CD4-positive, CD25-positive, alpha-beta regulatory T cell (primary cell): ENCODE data around the gene SPRY4. TPM values are rescaled to one million over a fixed set of nuclear protein-coding genes. Genes with fewer than 3 reads are reported as not detected.
A peak's percentile ranks its signal among the peaks of the same experiment; 100 is the strongest.

Experiments used
- ATAC-seq, 2 donors: fragments of 150-1000 bp; cut with Tn5 transposase; one replicate each; pipeline ENCODE4 v1.10.0; 2021; ENCODE audit warnings: low read depth in 2 of 2, moderate number of reproducible peaks in 2 of 2, moderate library complexity in 1 of 2
- DNase-seq, 3 donors: peaks; one replicate each; pipeline versions ENCODE4 v3.0.0 to v3.0.0-alpha.2; 2012 to 2022; ENCODE audit warnings: mixed read lengths in 1 of 3
- H3K27ac ChIP-seq: one replicate; pipeline ENCODE4 v1.7.0; 2013; ENCODE audit warnings: mild to moderate bottlenecking, low read length; ENCODE audit not compliant: insufficient read depth, poor library complexity, severe bottlenecking
- H3K27me3 ChIP-seq: one replicate; pipeline ENCODE4 v1.7.0; 2013; ENCODE audit warnings: low read length; ENCODE audit not compliant: control insufficient read depth, insufficient read depth
- H3K36me3 ChIP-seq: one replicate; pipeline ENCODE4 v1.7.0; 2013; ENCODE audit warnings: mild to moderate bottlenecking, low read length, moderate library complexity; ENCODE audit not compliant: control insufficient read depth, insufficient read depth
- H3K4me1 ChIP-seq: 2 replicates; pipeline ENCODE4 v1.7.0; 2013; ENCODE audit warnings: mild to moderate bottlenecking, low read length; ENCODE audit not compliant: insufficient read depth, control insufficient read depth, poor library complexity, severe bottlenecking
- H3K4me3 ChIP-seq: one replicate; pipeline ENCODE4 v1.7.0; 2013; ENCODE audit warnings: low read depth, mild to moderate bottlenecking, low read length, moderate library complexity
- H3K9me3 ChIP-seq, 2 experiments: 1 replicate in 1 of 2; 2 replicates in 1 of 2; pipeline ENCODE4 v1.7.0; 2013; ENCODE audit warnings: low read length in 2 of 2, mild to moderate bottlenecking in 1 of 2, moderate library complexity in 1 of 2; ENCODE audit not compliant: control insufficient read depth in 2 of 2
- H3K27ac Mint-ChIP-seq, 3 donors: one replicate each; pipeline ENCODE4 v1.8.0; 2020 to 2022; ENCODE audit warnings: mild to moderate bottlenecking in 3 of 3, mixed read lengths in 3 of 3, moderate library complexity in 2 of 3
- H3K27me3 Mint-ChIP-seq: one replicate; pipeline ENCODE4 v1.8.0; 2022; ENCODE audit warnings: mild to moderate bottlenecking, mixed read lengths
- H3K36me3 Mint-ChIP-seq: one replicate; pipeline ENCODE4 v1.8.0; 2020; ENCODE audit warnings: mixed read lengths
- H3K4me1 Mint-ChIP-seq, 4 donors: one replicate each; pipeline ENCODE4 v1.8.0; 2020 to 2022; ENCODE audit warnings: mixed read lengths in 4 of 4, mild to moderate bottlenecking in 1 of 4
- H3K4me3 Mint-ChIP-seq, 4 donors: one replicate each; pipeline ENCODE4 v1.8.0; 2020 to 2022; ENCODE audit warnings: mild to moderate bottlenecking in 4 of 4, mixed read lengths in 4 of 4, moderate library complexity in 3 of 4
- H3K9me3 Mint-ChIP-seq, 7 donors: one replicate each; pipeline ENCODE4 v1.8.0; 2020 to 2022; ENCODE audit warnings: mixed read lengths in 7 of 7, mild to moderate bottlenecking in 3 of 7, moderate library complexity in 2 of 7
- polyA plus RNA-seq, 4 donors: library from polyadenylated mRNA; unstranded; fragments of 300-500 nt; fragmentation: Illumina TruSeq; gene quantifications; one replicate each; pipeline ENCODE4 v1.2.3, GENCODE V29; 2021
- total RNA-seq: library from RNA; stranded (reverse); gene quantifications from one replicate; pipeline ENCODE4 v1.2.3, GENCODE V29; 2022

Gene SPRY4
- total and polyA plus RNA-seq, 5 donors from 2014 or later = 0.52 TPM; not detected in 4

DNA sequence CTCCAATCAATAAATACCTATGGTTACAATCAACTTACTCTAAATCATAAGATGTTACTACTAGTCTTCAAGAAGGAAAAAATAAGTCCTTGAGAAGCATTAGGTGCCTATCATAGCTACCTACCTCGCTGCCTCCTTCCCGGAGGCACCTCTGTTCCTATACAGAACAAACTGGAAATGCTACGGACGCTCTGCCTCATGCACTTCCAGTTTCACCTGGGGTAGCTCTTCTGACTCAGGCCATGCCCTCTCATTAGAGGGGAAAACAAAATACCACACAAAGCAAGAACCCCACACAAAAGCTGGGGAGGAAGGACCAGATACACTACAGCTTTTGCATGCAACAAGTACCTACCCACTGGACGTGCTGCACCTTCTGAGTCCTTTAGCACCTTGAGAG is 12.4 kb downstream of the SPRY4 start:
- Mint-ChIP-seq H3K4me1 (peaks cover 0 to 16% (median 5%) of the 10 kb centered on the region in 4 donors), H3K27me3 (peaks cover 13% of the 10 kb centered on the region), H3K9me3 (no peaks in the 10 kb centered on the region), H3K4me3 (no peak overlapping the region), H3K36me3 (no peaks in the 10 kb centered on the region), H3K27ac (no peak overlapping the region)
- Histone ChIP-seq H3K4me3 (no peak overlapping the region), H3K27me3 (no peaks in the 10 kb centered on the region), H3K4me1 (peaks cover 7% of the 10 kb centered on the region), H3K27ac (no peak overlapping the region), H3K36me3 (no peaks in the 10 kb centered on the region), H3K9me3 (no peaks in the 10 kb centered on the region)
- ATAC-seq (no peak), DNase-seq (no peak)

DNA sequence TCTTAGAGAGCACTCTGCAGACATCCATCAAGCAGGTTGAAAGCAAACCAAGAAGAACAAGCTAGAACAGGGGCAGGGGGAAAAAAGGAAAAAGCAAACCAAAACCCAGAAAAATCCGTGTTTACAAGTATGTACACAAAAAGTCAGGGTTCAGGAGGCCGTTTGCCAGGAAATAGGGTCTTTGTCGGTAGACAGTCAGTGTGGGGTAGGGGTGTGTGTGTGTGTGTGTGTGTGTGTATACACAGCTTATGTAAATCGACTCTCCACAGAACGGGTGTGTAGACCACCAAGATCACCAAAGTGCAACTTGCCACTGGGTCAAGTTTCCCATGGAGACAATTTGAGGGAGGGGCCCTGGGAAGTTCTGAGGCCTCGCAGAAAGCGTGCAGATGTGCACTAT is 13.1 kb downstream of the SPRY4 start:
- no peak overlapping the region for H3K4me3 ChIP-seq
- H3K36me3 ChIP-seq = no peaks in the 10 kb centered on the region
- peaks cover 0 to 13% (median 6%) of the 10 kb centered on the region in 4 donors for H3K4me1 Mint-ChIP-seq
- H3K4me1 ChIP-seq = peaks cover 7% of the 10 kb centered on the region
- H3K27ac Mint-ChIP-seq = no peak overlapping the region
- no peaks in the 10 kb centered on the region for H3K9me3 ChIP-seq
- DNase-seq = no peak
- no peak overlapping the region for H3K27ac ChIP-seq
- no peak for ATAC-seq
- no peak overlapping the region for H3K4me3 Mint-ChIP-seq
- no peaks in the 10 kb centered on the region for H3K27me3 ChIP-seq
- peaks cover 10% of the 10 kb centered on the region for H3K27me3 Mint-ChIP-seq
- no peaks in the 10 kb centered on the region for H3K9me3 Mint-ChIP-seq
- no peaks in the 10 kb centered on the region for H3K36me3 Mint-ChIP-seq

DNA sequence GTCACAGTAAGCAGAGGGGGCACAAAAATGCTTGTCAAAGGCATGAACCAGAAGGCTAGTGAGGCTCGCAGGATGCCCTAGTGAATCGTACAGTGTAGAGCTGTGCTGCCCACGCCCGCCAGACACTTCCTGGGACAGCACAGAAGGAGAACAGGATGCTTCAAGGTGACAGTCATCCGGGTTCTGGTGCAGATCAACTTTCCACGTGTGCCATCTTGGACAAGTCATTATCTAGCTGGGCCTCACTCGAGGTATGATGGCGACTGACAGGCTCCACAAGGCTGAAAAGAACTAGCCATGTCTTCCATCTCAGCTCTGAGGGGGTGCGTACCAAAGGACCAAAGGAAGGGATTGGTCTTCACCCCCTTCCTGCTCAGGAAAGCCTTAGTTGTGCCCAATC is 14.0 kb downstream of the SPRY4 start:
- H3K4me3 ChIP-seq = no peak overlapping the region
- Mint-ChIP-seq H3K4me3 (no peak overlapping the region), H3K4me1 (peaks cover 0 to 6% (median 1%) of the 10 kb centered on the region in 4 donors), H3K27me3 (peaks cover 7% of the 10 kb centered on the region), H3K27ac (no peak overlapping the region), H3K9me3 (no peaks in the 10 kb centered on the region), H3K36me3 (no peaks in the 10 kb centered on the region)
- DNase-seq (no peak), ATAC-seq (no peak)
- H3K9me3 ChIP-seq = no peaks in the 10 kb centered on the region
- H3K4me1 ChIP-seq = peaks cover 2% of the 10 kb centered on the region
- H3K36me3 ChIP-seq = no peaks in the 10 kb centered on the region
- H3K27ac ChIP-seq = no peak overlapping the region
- H3K27me3 ChIP-seq = no peaks in the 10 kb centered on the region

DNA sequence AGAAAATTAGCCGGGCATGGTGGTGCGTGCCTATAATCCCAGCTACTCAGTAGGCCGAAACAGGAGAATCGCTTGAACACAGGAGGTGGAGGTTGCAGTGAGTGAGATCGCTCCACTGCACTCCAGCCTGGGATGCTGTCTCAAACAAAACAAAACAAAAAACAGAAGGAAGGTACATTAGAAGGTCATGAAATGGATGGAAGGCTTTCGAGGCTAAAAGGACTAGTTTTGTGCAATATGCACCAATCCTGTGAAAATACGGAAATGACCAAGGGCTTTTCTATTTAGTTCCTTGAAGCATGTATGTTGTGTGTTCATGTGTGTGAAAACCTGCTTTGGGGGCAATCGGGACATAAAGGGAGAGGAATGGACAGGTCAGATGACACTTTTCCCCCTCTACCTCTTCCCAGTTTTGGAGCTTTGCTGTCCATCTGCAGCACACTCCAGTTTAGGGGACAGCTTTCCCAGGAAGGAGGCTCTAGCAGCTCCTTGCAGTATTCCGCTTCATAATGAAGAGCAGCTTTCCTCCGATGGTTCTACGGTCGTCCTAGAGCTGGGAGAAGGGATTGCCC is 15.0 kb downstream of the SPRY4 start:
- no peaks in the 10 kb centered on the region for H3K27me3 ChIP-seq
- no peaks in the 10 kb centered on the region for H3K4me1 ChIP-seq
- no peak overlapping the region for H3K4me3 ChIP-seq
- no peaks in the 10 kb centered on the region for H3K36me3 Mint-ChIP-seq
- H3K9me3 ChIP-seq = no peaks in the 10 kb centered on the region
- no peak overlapping the region for H3K27ac ChIP-seq
- DNase-seq = no peak
- H3K4me3 Mint-ChIP-seq = no peak overlapping the region
- no peak for ATAC-seq
- H3K27ac Mint-ChIP-seq = no peak overlapping the region
- no peaks in the 10 kb centered on the region for H3K36me3 ChIP-seq
- no peaks in the 10 kb centered on the region for H3K9me3 Mint-ChIP-seq
- peaks cover 0 to 2% (median 0%) of the 10 kb centered on the region in 4 donors for H3K4me1 Mint-ChIP-seq
- peaks cover 7% of the 10 kb centered on the region for H3K27me3 Mint-ChIP-seq

DNA sequence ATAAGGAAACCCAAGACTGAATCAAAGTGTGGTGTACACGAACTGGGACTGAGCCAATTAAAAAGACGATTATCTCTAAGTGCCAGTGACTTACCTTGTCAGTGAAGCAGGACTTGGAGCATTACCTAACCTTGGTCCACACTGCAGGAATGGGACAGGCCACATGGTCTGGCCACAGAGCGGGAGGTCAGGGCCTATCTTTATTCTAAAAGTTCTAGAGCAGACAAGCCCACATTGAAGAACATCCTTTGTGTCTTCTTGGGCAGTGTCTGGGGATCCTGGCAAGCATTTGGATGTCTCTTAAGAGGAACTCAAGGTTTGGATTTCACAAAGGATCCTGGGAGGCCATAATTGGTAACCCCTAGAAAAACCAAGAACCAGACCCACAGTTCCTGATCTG is 16.5 kb downstream of the SPRY4 start:
- Histone ChIP-seq H3K4me3 (no peak overlapping the region), H3K27me3 (no peaks in the 10 kb centered on the region), H3K36me3 (no peaks in the 10 kb centered on the region), H3K9me3 (no peaks in the 10 kb centered on the region), H3K4me1 (no peaks in the 10 kb centered on the region), H3K27ac (no peak overlapping the region)
- ATAC-seq = no peak
- DNase-seq = no peak
- Mint-ChIP-seq H3K4me3 (no peak overlapping the region), H3K27ac (no peak overlapping the region), H3K36me3 (no peaks in the 10 kb centered on the region), H3K9me3 (no peaks in the 10 kb centered on the region), H3K4me1 (peaks cover 0 to 2% (median 0%) of the 10 kb centered on the region in 4 donors), H3K27me3 (peaks cover 7% of the 10 kb centered on the region)

DNA sequence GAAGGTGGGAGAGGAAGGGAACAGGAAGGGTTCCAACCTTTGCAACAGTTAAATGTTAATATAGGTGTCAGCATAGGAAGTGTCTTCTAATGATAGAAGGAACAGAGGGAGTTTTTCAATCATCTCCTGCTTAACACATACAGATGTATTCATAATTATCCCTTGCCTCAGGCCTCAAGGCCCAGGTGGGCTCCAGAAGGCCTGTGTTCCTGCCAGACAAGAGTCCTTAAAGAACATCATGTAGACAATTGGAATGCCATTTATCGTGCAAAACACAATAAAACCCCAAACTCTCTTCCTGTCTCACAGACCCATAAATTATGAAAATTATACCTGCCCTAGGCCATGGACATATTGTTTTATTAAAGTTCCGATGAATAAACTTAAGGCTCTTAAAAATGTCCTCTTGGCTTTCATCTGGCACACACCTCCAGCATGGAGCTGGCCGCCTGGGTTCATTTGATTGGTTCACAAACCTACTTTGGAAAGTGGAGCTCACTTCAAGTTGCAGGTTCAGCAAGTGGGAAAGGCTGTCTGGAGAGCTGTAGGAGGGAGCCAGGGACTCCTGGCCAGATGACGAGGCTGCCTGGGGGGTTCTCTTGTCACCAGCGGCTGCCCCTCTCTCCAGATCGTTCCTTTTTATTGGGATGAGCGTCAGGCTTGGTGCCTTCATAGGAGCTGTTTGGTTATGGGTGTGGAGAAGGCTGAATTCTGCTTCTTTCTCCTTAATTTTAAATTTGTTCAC is 17.5 kb downstream of the SPRY4 start:
- Mint-ChIP-seq H3K4me1 (peaks cover 0 to 2% (median 0%) of the 10 kb centered on the region in 4 donors), H3K27me3 (peaks cover 4% of the 10 kb centered on the region), H3K36me3 (no peaks in the 10 kb centered on the region), H3K9me3 (no peaks in the 10 kb centered on the region), H3K4me3 (no peak overlapping the region), H3K27ac (peak overlapping the region in 1 of 3 donors; percentile 17)
- H3K27ac ChIP-seq = no peak overlapping the region
- ATAC-seq (no peak), DNase-seq (no peak)
- H3K36me3 ChIP-seq = no peaks in the 10 kb centered on the region
- no peaks in the 10 kb centered on the region for H3K9me3 ChIP-seq
- H3K4me1 ChIP-seq = no peaks in the 10 kb centered on the region
- no peak overlapping the region for H3K4me3 ChIP-seq
- H3K27me3 ChIP-seq = no peaks in the 10 kb centered on the region

DNA sequence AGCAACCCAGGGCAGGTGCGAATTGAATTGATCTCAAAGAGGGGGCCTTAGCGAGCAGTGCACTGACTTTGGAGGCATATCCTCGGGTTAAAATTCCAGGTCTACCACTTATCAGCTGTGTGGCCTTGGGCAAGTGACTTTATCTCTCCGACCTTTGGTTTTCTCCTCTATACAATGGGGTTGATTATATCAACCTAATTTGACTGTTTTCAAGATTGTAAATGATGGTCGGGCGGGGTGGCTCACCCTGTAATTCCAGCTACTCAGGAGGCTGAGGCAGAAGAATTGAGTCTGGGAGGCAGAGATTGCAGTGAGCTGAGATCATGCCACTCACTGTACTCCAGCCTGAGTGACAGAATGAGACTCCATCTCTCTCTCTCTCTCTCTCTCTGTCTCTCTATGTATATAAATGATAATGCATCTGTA is 18.7 kb downstream of the SPRY4 start:
- no peaks in the 10 kb centered on the region for H3K27me3 ChIP-seq
- H3K9me3 ChIP-seq = no peaks in the 10 kb centered on the region
- no peaks in the 10 kb centered on the region for H3K36me3 Mint-ChIP-seq
- peaks cover 4% of the 10 kb centered on the region for H3K27me3 Mint-ChIP-seq
- H3K4me1 Mint-ChIP-seq = peaks cover 0 to 8% (median under 1%) of the 10 kb centered on the region in 4 donors
- ATAC-seq = no peak
- H3K9me3 Mint-ChIP-seq = no peaks in the 10 kb centered on the region
- H3K27ac ChIP-seq = no peak overlapping the region
- peak overlapping the region in 1 of 3 donors; percentile 11 for H3K27ac Mint-ChIP-seq
- no peak for DNase-seq
- H3K36me3 ChIP-seq = no peaks in the 10 kb centered on the region
- H3K4me1 ChIP-seq = no peaks in the 10 kb centered on the region
- H3K4me3 ChIP-seq = no peak overlapping the region
- no peak overlapping the region for H3K4me3 Mint-ChIP-seq

DNA sequence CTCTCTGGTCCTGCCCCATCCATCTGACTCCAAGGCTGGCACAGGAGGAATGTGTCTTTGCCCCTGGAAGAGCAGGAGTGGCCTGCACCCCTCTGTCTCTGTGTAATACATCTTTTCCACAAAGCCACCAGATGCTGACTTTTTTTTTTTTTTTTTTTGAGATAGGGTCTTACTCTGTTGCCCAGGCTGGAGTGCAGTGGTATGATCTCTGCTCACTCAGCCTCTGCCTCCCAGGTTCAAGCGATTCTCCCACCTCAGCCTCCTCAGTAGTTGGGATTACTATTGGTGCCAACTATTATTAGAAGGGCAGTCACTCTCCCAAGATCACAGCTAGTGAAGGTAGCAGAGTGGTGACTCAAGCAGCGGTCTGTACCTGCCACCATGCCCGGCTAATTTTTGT is 19.6 kb downstream of the SPRY4 start:
- no peak for DNase-seq

More for the DNA sequence above, 19.6 kb downstream of the SPRY4 start:
- Mint-ChIP-seq H3K36me3 (no peaks in the 10 kb centered on the region), H3K4me1 (peaks cover 0 to 8% (median under 1%) of the 10 kb centered on the region in 4 donors), H3K27me3 (peaks cover 4% of the 10 kb centered on the region), H3K27ac (no peak overlapping the region), H3K4me3 (no peak overlapping the region), H3K9me3 (no peaks in the 10 kb centered on the region)
- Histone ChIP-seq H3K4me1 (no peaks in the 10 kb centered on the region), H3K27ac (no peak overlapping the region), H3K36me3 (no peaks in the 10 kb centered on the region), H3K9me3 (no peaks in the 10 kb centered on the region), H3K4me3 (no peak overlapping the region), H3K27me3 (no peaks in the 10 kb centered on the region)
- no peak for ATAC-seq
